ENCODE results near the gene CASP3. TPM values are rescaled to one million over a fixed set of nuclear protein-coding genes. Genes with fewer than 3 reads are reported as not detected.
"Not testable (repeated sequence)": the region's sequence is repeated elsewhere in the genome, so short reads cannot be mapped to it uniquely, and the experiment has no call there.

CASP3 gene
- polyA plus RNA-seq, 2 donors, result 12.2 to 15.7 TPM

DNA sequence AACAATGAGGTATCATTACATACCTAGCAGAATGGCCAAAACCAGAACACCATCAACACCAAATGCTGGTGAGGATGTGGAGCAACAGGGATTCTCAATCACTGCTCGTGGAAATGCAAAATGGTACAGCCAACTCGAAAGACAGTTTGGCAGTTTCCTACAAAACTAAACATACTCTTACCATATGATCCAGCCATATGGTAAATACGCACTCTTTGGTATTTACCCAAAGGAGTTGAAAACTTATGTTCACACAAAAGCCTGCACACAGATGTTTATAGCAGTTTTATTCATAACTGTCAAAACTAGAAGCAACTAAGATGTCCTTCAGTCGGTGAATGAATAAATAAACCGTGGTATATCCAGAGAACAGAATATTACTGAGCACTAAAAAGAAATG, 7.8 kb downstream of the CASP3 start:
- Histone ChIP-seq H3K27ac (ENCODE audit: low read depth in 2 of 2, low read length in 1 of 2) (no peak overlapping the region), H3K27me3 (ENCODE audit: control insufficient read depth in 1 of 2, insufficient read depth in 2 of 2, low read length in 2 of 2) (no peaks in the 10 kb centered on the region), H3K36me3 (ENCODE audit: control insufficient read depth in 2 of 2, insufficient read depth in 2 of 2, low read length in 1 of 2) (peaks cover 5 to 8% of the 10 kb centered on the region in 2 donors), H3K4me3 (ENCODE audit: low read depth in 1 of 2, low read length in 2 of 2) (no peak overlapping the region), H3K9me3 (ENCODE audit: control insufficient read depth in 2 of 2, insufficient read depth in 1 of 2, low read depth in 1 of 2, low read length in 1 of 2) (no peaks in the 10 kb centered on the region), H3K4me1 (ENCODE audit: control insufficient read depth in 2 of 2, insufficient read depth in 2 of 2, low read length in 1 of 2) (peaks cover 0 to 2% of the 10 kb centered on the region in 2 donors)
- 96 to 97% methylated on average over 5 of the region's 5 CpGs for WGBS, 2 donors

DNA sequence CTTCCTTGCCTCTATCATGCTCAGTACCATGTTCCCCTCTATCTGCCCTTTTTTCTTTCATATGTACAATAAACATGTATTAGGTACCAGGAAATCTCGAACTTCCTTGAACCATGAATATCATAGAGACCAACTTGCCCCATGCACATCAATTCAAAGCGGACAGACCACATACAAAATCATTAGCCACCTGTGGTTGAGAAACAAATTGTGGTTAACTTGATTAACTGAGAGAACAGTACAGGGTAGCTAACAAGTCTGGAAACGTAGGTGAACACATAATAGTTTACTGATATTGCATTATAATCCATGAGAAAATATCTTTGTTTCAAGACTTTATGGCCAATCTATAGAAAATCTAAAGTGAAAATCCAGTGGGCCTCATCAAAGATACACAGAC, 8.2 kb downstream of the CASP3 start:
- peaks cover 5 to 11% of the 10 kb centered on the region in 2 donors for H3K36me3 ChIP-seq (ENCODE audit: control insufficient read depth in 2 of 2, insufficient read depth in 2 of 2, low read length in 1 of 2)
- WGBS, 2 donors, result 78 to 81% methylated on average over 3 of the region's 3 CpGs
- H3K27me3 ChIP-seq (ENCODE audit: control insufficient read depth in 1 of 2, insufficient read depth in 2 of 2, low read length in 2 of 2), result no peaks in the 10 kb centered on the region

DNA sequence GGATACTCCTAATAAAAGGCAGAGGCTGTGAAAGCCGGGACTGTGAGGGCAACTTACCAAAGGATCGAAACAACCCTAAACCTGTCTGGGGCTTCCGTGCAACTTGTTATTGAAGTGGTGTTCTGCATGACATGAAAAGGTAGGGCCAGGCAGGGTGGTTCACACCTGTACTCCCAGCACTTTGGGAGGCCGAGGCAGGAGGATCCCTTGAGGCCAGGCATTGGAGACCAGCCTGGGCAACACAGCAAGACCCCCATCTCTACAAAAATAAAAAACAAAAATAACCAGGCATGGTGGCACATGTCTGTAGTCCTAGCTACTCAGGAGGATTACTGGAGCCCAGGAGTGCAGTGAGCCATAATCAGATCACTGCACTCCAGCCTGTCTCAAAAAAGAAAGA, 12.3 kb downstream of the CASP3 start:
- Histone ChIP-seq H3K4me3 (ENCODE audit: low read depth in 1 of 2, low read length in 2 of 2) (no peak overlapping the region), H3K4me1 (ENCODE audit: control insufficient read depth in 2 of 2, insufficient read depth in 2 of 2, low read length in 1 of 2) (no peaks in the 10 kb centered on the region), H3K27ac (ENCODE audit: low read depth in 2 of 2, low read length in 1 of 2) (no peak overlapping the region), H3K9me3 (ENCODE audit: control insufficient read depth in 2 of 2, insufficient read depth in 1 of 2, low read depth in 1 of 2, low read length in 1 of 2) (no peaks in the 10 kb centered on the region), H3K27me3 (ENCODE audit: control insufficient read depth in 1 of 2, insufficient read depth in 2 of 2, low read length in 2 of 2) (no peaks in the 10 kb centered on the region), H3K36me3 (ENCODE audit: control insufficient read depth in 2 of 2, insufficient read depth in 2 of 2, low read length in 1 of 2) (peaks cover 10 to 12% of the 10 kb centered on the region in 2 donors)
- 79 to 98% methylated on average over 4 of the region's 4 CpGs for WGBS, 2 donors

More for the DNA sequence above, 8.2 kb downstream of the CASP3 start:
- no peak overlapping the region for H3K27ac ChIP-seq (ENCODE audit: low read depth in 2 of 2, low read length in 1 of 2)
- H3K9me3 ChIP-seq (ENCODE audit: control insufficient read depth in 2 of 2, insufficient read depth in 1 of 2, low read depth in 1 of 2, low read length in 1 of 2), result no peaks in the 10 kb centered on the region
- no peak overlapping the region for H3K4me3 ChIP-seq (ENCODE audit: low read depth in 1 of 2, low read length in 2 of 2)
- peaks cover 0 to 2% of the 10 kb centered on the region in 2 donors for H3K4me1 ChIP-seq (ENCODE audit: control insufficient read depth in 2 of 2, insufficient read depth in 2 of 2, low read length in 1 of 2)

DNA sequence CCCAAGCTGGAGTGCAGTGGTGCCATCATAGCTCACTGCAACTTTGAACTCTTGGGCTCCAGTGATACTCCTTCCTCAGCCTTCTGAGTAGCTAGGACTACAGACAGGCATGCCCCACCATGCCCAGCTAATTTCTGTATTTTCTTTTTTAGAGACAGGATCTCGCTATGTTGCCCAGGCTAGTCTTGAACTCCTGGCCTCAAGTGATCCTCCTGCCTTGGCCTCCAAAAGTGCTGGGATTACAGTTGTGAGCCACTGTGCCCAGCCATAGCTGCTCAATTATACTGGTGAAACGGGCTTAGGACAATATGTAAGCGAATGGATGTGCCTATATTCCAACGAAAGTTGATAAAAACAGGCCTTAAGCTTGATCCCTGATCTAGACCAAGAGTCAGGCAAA, 13.1 kb downstream of the CASP3 start:
- no peaks in the 10 kb centered on the region for H3K9me3 ChIP-seq (ENCODE audit: control insufficient read depth in 2 of 2, insufficient read depth in 1 of 2, low read depth in 1 of 2, low read length in 1 of 2)
- H3K27me3 ChIP-seq (ENCODE audit: control insufficient read depth in 1 of 2, insufficient read depth in 2 of 2, low read length in 2 of 2), result no peaks in the 10 kb centered on the region
- no peak overlapping the region for H3K4me3 ChIP-seq (ENCODE audit: low read depth in 1 of 2, low read length in 2 of 2)
- no peak overlapping the region for H3K27ac ChIP-seq (ENCODE audit: low read depth in 2 of 2, low read length in 1 of 2)
- WGBS, 2 donors, result 97 to 99% methylated on average over 4 of the region's 4 CpGs
- H3K4me1 ChIP-seq (ENCODE audit: control insufficient read depth in 2 of 2, insufficient read depth in 2 of 2, low read length in 1 of 2), result no peaks in the 10 kb centered on the region
- peaks cover 10 to 12% of the 10 kb centered on the region in 2 donors for H3K36me3 ChIP-seq (ENCODE audit: control insufficient read depth in 2 of 2, insufficient read depth in 2 of 2, low read length in 1 of 2)

DNA sequence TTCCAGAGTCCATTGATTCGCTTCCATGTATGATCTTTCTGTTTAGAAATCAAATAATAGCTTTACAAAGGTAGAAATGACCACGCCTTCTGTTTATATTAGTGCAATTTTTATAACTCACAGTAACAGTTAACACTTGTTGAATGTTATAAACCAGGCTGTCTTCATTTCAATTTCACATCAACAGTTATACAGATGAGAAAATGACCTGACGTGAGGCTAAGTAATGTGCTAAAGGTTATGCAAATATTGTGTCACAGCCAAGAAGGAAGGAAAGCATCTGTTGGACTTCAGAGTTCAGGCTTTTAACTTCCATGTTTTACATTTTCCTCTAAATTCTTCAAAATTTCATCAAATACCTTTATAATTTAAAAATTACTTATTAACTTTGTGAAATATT, 13.9 kb downstream of the CASP3 start:
- Histone ChIP-seq H3K4me3 (ENCODE audit: low read depth in 1 of 2, low read length in 2 of 2) (no peak overlapping the region), H3K36me3 (ENCODE audit: control insufficient read depth in 2 of 2, insufficient read depth in 2 of 2, low read length in 1 of 2) (peaks cover 10 to 14% of the 10 kb centered on the region in 2 donors), H3K9me3 (ENCODE audit: control insufficient read depth in 2 of 2, insufficient read depth in 1 of 2, low read depth in 1 of 2, low read length in 1 of 2) (no peaks in the 10 kb centered on the region), H3K27me3 (ENCODE audit: control insufficient read depth in 1 of 2, insufficient read depth in 2 of 2, low read length in 2 of 2) (no peaks in the 10 kb centered on the region), H3K4me1 (ENCODE audit: control insufficient read depth in 2 of 2, insufficient read depth in 2 of 2, low read length in 1 of 2) (no peaks in the 10 kb centered on the region), H3K27ac (ENCODE audit: low read depth in 2 of 2, low read length in 1 of 2) (no peak overlapping the region)
- 60 to 69% methylated on average over 3 of the region's 3 CpGs for whole genome bisulfite sequencing, 2 donors

DNA sequence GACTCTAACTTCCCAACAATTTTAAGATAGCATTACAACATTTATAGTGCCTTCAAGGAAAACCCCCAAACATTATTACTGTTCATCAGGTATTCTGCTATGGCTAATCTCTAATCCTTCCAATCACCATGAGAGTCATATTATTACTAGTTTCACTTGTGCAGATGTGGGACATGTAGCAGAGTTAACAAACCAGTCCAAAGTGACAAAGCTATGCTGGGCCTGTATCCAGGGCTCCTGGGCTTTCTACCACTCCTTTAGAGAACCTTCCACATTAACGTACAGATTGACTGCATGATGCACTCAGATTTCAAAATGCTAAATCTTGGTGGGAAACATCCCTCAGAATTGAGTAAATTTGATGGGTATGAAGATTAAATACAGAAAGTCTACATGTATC, 16.4 kb downstream of the CASP3 start:
- H3K36me3 ChIP-seq (ENCODE audit: control insufficient read depth in 2 of 2, insufficient read depth in 2 of 2, low read length in 1 of 2), result peaks cover 8 to 13% of the 10 kb centered on the region in 2 donors
- no peaks in the 10 kb centered on the region for H3K9me3 ChIP-seq (ENCODE audit: control insufficient read depth in 2 of 2, insufficient read depth in 1 of 2, low read depth in 1 of 2, low read length in 1 of 2)
- H3K4me1 ChIP-seq (ENCODE audit: control insufficient read depth in 2 of 2, insufficient read depth in 2 of 2, low read length in 1 of 2), result no peaks in the 10 kb centered on the region
- no peaks in the 10 kb centered on the region for H3K27me3 ChIP-seq (ENCODE audit: control insufficient read depth in 1 of 2, insufficient read depth in 2 of 2, low read length in 2 of 2)
- 84 to 85% methylated on average over 1 of the region's 1 CpG for WGBS, 2 donors
- no peak overlapping the region for H3K27ac ChIP-seq (ENCODE audit: low read depth in 2 of 2, low read length in 1 of 2)
- no peak overlapping the region for H3K4me3 ChIP-seq (ENCODE audit: low read depth in 1 of 2, low read length in 2 of 2)

DNA sequence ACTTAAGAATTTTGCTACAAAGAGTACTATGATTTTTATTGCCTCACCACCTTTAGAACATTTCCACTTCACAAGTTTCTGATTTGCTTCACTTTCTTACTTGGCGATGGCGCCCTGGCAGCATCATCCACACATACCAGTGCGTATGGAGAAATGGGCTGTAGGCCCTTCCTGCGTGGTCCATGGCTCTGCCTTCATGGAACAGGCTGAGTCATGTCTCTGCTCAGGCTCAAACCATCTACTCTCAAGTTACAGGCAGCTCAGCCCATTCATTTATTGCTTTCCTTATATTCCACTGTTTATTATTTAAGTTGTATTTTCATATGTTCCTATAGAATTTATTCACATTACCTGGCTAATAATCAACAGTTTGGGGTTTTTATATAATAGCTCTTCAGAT, 21.1 kb downstream of the CASP3 start:
- H3K4me1 ChIP-seq (ENCODE audit: control insufficient read depth in 2 of 2, insufficient read depth in 2 of 2, low read length in 1 of 2), result no peaks in the 10 kb centered on the region
- H3K27me3 ChIP-seq (ENCODE audit: control insufficient read depth in 1 of 2, insufficient read depth in 2 of 2, low read length in 2 of 2), result no peaks in the 10 kb centered on the region
- 95 to 96% methylated on average over 4 of the region's 4 CpGs for whole genome bisulfite sequencing, 2 donors
- H3K4me3 ChIP-seq (ENCODE audit: low read depth in 1 of 2, low read length in 2 of 2), result no peak overlapping the region
- H3K9me3 ChIP-seq (ENCODE audit: control insufficient read depth in 2 of 2, insufficient read depth in 1 of 2, low read depth in 1 of 2, low read length in 1 of 2), result no peaks in the 10 kb centered on the region
- peaks cover 0 to 4% of the 10 kb centered on the region in 2 donors for H3K36me3 ChIP-seq (ENCODE audit: control insufficient read depth in 2 of 2, insufficient read depth in 2 of 2, low read length in 1 of 2)
- no peak overlapping the region for H3K27ac ChIP-seq (ENCODE audit: low read depth in 2 of 2, low read length in 1 of 2)

DNA sequence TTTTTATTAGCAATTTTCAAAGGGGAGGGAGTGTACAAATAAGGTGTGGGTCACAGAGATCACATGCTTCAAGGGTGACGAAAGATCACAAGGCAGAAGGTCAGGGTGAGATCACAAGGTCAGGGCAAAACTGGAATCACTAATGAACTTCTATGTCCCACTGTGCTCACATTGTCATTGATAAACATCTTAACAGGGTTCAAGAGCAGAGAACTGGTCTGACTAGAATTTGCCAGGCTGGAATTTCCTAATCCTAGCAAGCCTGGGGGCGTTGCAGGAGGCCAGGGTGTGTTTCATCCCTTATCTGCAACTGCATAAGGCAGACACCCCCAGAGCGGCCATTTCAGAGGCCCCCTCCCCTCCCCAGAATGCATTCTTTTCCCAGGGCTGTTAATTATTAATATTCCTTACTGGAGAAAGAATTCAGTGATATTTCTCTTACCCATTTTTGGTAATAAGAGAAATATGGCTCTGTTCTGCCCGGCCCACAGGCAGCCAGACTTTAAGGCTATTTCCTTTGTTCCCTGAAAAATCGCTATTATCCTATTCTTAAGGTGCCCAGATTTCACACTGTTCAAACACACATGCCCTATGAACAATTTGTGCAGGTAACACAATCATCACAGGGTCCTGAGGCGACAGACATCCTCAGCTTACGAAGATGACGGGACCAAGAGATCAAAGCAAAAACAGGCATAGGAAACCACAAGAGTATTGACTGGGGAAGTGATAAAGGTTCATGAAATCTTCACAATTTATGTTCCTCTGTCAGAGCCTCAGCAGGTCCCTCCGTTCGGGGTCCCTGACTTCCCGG, 23.3 kb downstream of the CASP3 start:
- not testable (repeated sequence) for H3K27ac ChIP-seq (ENCODE audit: low read depth in 2 of 2, low read length in 1 of 2); H3K36me3 ChIP-seq (ENCODE audit: control insufficient read depth in 2 of 2, insufficient read depth in 2 of 2, low read length in 1 of 2)
- 78 to 88% methylated on average over 11 of the region's 11 CpGs for WGBS, 2 donors

DNA sequence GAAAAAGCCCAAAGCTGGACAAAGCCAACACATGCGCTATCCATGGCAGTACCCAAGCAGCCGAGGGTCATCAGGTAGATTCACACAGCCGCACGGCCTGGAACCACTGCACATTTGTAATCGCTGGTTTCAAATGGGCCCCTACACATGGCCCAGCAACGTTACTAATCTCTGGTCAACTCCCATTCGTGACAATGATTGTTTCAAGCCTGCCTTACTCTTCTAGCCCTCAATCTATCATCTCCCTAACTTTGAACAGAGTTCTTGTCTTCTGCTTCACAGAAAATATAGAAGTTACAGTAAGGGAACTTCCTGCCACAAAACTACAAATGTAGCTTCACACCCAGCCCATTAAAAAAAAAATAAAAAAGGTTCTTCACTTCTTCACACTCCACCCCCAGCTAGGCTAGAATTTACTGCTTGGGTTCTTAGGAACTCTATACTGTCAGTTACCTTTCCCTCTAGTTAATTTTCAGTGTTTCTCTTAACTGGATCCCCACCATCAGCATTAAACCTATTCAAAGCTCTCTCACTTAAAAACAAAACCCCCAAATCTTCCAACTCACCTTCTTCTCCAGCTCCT, 24.2 kb downstream of the CASP3 start:
- WGBS, 2 donors, result 91% methylated on average over 7 of the region's 7 CpGs
- H3K36me3 ChIP-seq (ENCODE audit: control insufficient read depth in 2 of 2, insufficient read depth in 2 of 2, low read length in 1 of 2), result peaks cover 0 to 2% of the 10 kb centered on the region in 2 donors

More for the DNA sequence above, 23.3 kb downstream of the CASP3 start:
- H3K27me3 ChIP-seq (ENCODE audit: control insufficient read depth in 1 of 2, insufficient read depth in 2 of 2, low read length in 2 of 2); H3K9me3 ChIP-seq (ENCODE audit: control insufficient read depth in 2 of 2, insufficient read depth in 1 of 2, low read depth in 1 of 2, low read length in 1 of 2); H3K4me3 ChIP-seq (ENCODE audit: low read depth in 1 of 2, low read length in 2 of 2); H3K4me1 ChIP-seq (ENCODE audit: control insufficient read depth in 2 of 2, insufficient read depth in 2 of 2, low read length in 1 of 2): not testable (repeated sequence)

DNA sequence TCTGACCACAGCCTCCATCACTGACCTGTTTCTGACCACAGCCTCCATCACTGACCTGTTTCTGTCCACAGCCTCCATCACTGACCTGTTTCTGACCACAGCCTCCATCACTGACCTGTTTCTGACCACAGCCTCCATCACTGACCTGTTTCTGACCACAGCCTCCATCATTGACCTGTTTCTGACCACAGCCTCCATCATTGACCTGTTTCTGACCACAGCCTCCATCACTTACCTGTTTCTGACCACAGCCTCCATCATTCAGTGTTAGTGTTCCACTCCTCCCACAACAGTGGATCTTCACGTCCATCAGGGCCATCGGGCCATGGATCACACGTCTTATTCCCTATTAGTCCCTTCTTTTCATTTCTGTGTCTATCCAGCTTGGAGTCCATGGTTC, 24.7 kb downstream of the CASP3 start:
- not testable (repeated sequence) for H3K36me3 ChIP-seq (ENCODE audit: control insufficient read depth in 2 of 2, insufficient read depth in 2 of 2, low read length in 1 of 2)
- WGBS, 2 donors, result 95 to 97% methylated on average over 3 of the region's 3 CpGs

More for the DNA sequence above, 24.2 kb downstream of the CASP3 start:
- no peaks in the 10 kb centered on the region for H3K4me1 ChIP-seq (ENCODE audit: control insufficient read depth in 2 of 2, insufficient read depth in 2 of 2, low read length in 1 of 2)
- no peaks in the 10 kb centered on the region for H3K27me3 ChIP-seq (ENCODE audit: control insufficient read depth in 1 of 2, insufficient read depth in 2 of 2, low read length in 2 of 2)
- H3K9me3 ChIP-seq (ENCODE audit: control insufficient read depth in 2 of 2, insufficient read depth in 1 of 2, low read depth in 1 of 2, low read length in 1 of 2), result no peaks in the 10 kb centered on the region
- H3K4me3 ChIP-seq (ENCODE audit: low read depth in 1 of 2, low read length in 2 of 2), result no peak overlapping the region
- H3K27ac ChIP-seq (ENCODE audit: low read depth in 2 of 2, low read length in 1 of 2), result no peak overlapping the region

More for the DNA sequence above, 24.7 kb downstream of the CASP3 start:
- not testable (repeated sequence) for H3K4me1 ChIP-seq (ENCODE audit: control insufficient read depth in 2 of 2, insufficient read depth in 2 of 2, low read length in 1 of 2); H3K4me3 ChIP-seq (ENCODE audit: low read depth in 1 of 2, low read length in 2 of 2); H3K27me3 ChIP-seq (ENCODE audit: control insufficient read depth in 1 of 2, insufficient read depth in 2 of 2, low read length in 2 of 2); H3K9me3 ChIP-seq (ENCODE audit: control insufficient read depth in 2 of 2, insufficient read depth in 1 of 2, low read depth in 1 of 2, low read length in 1 of 2); H3K27ac ChIP-seq (ENCODE audit: low read depth in 2 of 2, low read length in 1 of 2)

Measured in esophagus (tissue), 2 donors.